Gastrocnemius medialis (tissue), 4 donors: ENCODE measurements around the gene RUFY3.

Experiments
- POLR2A ChIP-seq, 2 donors: fragments of 450-650 bp; IDR thresholded peaks; one replicate each; pipeline ENCODE4 v1.6.1; 2017; ENCODE audit warnings: antibody characterized with exemption in 2 of 2, mild to moderate bottlenecking in 2 of 2, moderate library complexity in 2 of 2
- TF ChIP-seq, protein P1 (sequence below), 5 experiments: fragments of 450-650 bp in 3 of 5; fragments of 200-600 bp in 2 of 5; sonication (generic) in 2 of 5; IDR thresholded peaks in 4 of 5; conservative IDR thresholded peaks in 1 of 5; 1 replicate in 4 of 5; 2 replicates in 1 of 5; pipeline ENCODE4 v1.5.1; 2016 to 2019; ENCODE audit warnings: antibody characterized with exemption in 5 of 5, mild to moderate bottlenecking in 3 of 5, moderate library complexity in 3 of 5

DNA sequence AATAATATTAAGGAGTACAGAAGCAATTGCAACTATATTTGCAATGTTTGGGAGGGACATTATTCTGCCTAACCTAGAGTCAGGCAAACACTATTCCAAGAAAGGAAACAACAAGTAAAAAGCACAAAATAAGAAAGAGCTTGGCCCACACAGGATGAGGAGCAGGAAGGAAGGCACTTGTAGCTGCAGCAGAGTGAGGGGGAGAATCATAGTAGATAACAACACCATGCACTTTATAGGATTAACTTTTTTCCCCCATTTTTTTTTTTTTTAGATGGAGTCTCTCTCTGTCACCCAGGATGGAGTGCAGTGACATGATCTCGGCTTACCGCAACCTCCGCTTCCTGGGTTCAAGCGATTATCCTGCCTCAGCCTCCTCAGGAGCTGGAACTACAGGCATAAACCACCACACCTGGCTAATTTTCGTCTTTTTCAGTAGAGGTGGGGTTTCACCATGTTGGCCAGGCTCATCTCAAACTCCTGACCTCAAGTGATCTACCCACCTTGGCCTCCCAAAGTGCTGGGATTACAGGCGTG is 45.1 kb upstream of the RUFY3 start:
- TF ChIP-seq, protein P1, sequence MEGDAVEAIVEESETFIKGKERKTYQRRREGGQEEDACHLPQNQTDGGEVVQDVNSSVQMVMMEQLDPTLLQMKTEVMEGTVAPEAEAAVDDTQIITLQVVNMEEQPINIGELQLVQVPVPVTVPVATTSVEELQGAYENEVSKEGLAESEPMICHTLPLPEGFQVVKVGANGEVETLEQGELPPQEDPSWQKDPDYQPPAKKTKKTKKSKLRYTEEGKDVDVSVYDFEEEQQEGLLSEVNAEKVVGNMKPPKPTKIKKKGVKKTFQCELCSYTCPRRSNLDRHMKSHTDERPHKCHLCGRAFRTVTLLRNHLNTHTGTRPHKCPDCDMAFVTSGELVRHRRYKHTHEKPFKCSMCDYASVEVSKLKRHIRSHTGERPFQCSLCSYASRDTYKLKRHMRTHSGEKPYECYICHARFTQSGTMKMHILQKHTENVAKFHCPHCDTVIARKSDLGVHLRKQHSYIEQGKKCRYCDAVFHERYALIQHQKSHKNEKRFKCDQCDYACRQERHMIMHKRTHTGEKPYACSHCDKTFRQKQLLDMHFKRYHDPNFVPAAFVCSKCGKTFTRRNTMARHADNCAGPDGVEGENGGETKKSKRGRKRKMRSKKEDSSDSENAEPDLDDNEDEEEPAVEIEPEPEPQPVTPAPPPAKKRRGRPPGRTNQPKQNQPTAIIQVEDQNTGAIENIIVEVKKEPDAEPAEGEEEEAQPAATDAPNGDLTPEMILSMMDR (IDR thresholded peaks at IDR 0.05 in 4 of 5, conservative IDR thresholded peaks at IDR 0.05 in 1 of 5): no peak
- TF ChIP-seq POLR2A (IDR thresholded peaks at IDR 0.05): no peak
